Measurements from ENCODE around the gene NEK9. TPM values are rescaled to one million over a fixed set of nuclear protein-coding genes. Genes with fewer than 3 reads are reported as not detected.

Gene NEK9
- 16.5 and 17.4 TPM in 2 replicates for polyA plus RNA-seq (2013)

GRCh38 chr14:75126679-75127473 lies at the start of gene NEK9:
Gene NEK9 (minus strand): TSS chr14:75127048. CDS start chr14:75126921, 127 bp downstream.
- Histone ChIP-seq H3K4me1 (ENCODE audit: control insufficient read depth in 1 of 2, insufficient read depth in 2 of 2, low read length in 2 of 2) (peaks cover 0 to 4% of the 10 kb centered on the region in 2 experiments), H2AFZ (ENCODE audit: insufficient read depth, low read length, poor library complexity) (peak within 1 kb of the TSS; percentile 86), H3K79me1 (ENCODE audit: low read length) (peaks cover 9% of the 10 kb centered on the region), H3K4ac (ENCODE audit: low read depth, low read length) (peak within 1 kb of the TSS; percentile 73), H3K79me2 (ENCODE audit: control insufficient read depth, insufficient read depth, low read length, poor library complexity) (peaks cover 7% of the 10 kb centered on the region), H3K4me3 (ENCODE audit: low read depth, low read length) (peak within 1 kb of the TSS; percentile 85), H3K4me2 (ENCODE audit: low read length) (peak within 1 kb of the TSS; percentile 72), H3K23ac (ENCODE audit: low read length) (no peak within 1 kb of the TSS), H2BK12ac (ENCODE audit: low read length) (no peak within 1 kb of the TSS), H2BK120ac (ENCODE audit: insufficient read depth, low read length, poor library complexity) (peak within 1 kb of the TSS; percentile 81), H4K8ac (ENCODE audit: low read depth, low read length) (peak within 1 kb of the TSS; percentile 100), H2BK5ac (ENCODE audit: low read depth, low read length, poor library complexity) (peak within 1 kb of the TSS; percentile 68), H3K14ac (ENCODE audit: low read length) (peak within 1 kb of the TSS; percentile 94), H3K27me3 (ENCODE audit: insufficient read depth, low read length) (no peaks in the 10 kb centered on the region), H4K12ac (ENCODE audit: low read depth, low read length) (peak within 1 kb of the TSS; percentile 93), H3K9me3 (ENCODE audit: insufficient read depth, low read depth, low read length) (no peaks in the 10 kb centered on the region), H2AK5ac (ENCODE audit: low read length) (peak within 1 kb of the TSS; percentile 38), H3K18ac (ENCODE audit: low read length) (peak within 1 kb of the TSS; percentile 62), H3K27ac (ENCODE audit: low read depth, low read length) (peak within 1 kb of the TSS; percentile 57), H3K9ac (ENCODE audit: low read length) (peak within 1 kb of the TSS; percentile 86), H3K36me3 (ENCODE audit: control insufficient read depth in 1 of 2, insufficient read depth in 2 of 2, low read length in 2 of 2) (peaks cover 0 to 3% of the 10 kb centered on the region in 2 experiments), H4K91ac (ENCODE audit: low read depth, low read length) (peak within 1 kb of the TSS; percentile 93)
- peak; percentile 79 to 90 for DNase-seq
- WGBS (ENCODE audit: extremely low coverage, insufficient coverage, insufficient read length) = no CpG with 5 or more reads among the region's 76 CpGs

DNA sequence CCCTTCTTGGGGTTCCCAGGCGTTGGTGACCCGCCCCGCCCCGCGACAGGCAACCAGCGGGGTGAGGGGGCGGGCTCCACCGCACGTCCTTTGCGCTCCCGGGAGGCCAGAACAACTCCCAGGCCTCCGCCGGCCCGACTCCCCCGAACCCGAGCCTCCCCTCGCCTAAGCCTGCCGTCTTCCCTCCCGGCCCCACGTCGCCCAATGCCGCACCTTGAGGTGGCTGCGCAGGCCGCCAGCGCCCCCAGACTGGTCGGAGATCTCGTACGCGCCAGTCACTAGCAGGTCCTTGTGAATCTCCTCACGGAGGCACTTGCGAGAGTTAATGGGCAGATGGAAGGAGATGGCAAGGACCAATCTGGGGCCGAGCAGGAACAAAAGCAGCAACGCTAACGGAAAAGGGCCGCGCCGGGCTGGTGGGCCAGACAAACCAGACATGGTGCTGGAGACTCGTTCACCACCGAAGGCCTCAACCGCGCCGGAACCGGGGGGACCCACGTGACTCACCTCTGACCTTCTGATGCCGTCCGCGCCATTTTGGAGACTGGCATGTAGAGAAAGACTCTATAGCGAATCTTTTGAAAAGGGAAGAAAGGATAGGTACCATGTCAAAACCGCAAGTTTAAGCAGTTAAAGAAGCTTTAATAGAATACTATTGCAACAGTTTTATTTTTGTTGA lies 49.4 kb upstream of the NEK9 start, which contains the start of gene TMED10:
TMED10 (minus strand) TSS at position 471 of the 679 bp plus-strand sequence; CDS start at position 438, 33 bp downstream.
- peak within 1 kb of the TSS; percentile 99 for H3K4me3 ChIP-seq (ENCODE audit: low read depth, low read length)
- peak within 1 kb of the TSS; percentile 94 for H2BK5ac ChIP-seq (ENCODE audit: low read depth, low read length, poor library complexity)
- peak within 1 kb of the TSS; percentile 89 for H3K4me2 ChIP-seq (ENCODE audit: low read length)
- H2BK120ac ChIP-seq (ENCODE audit: insufficient read depth, low read length, poor library complexity) = peak within 1 kb of the TSS; percentile 73
- peak within 1 kb of the TSS; percentile 81 for H4K8ac ChIP-seq (ENCODE audit: low read depth, low read length)
- WGBS (ENCODE audit: extremely low coverage, insufficient coverage, insufficient read length) = no CpG with 5 or more reads among the region's 49 CpGs
- peak within 1 kb of the TSS; percentile 86 for H3K14ac ChIP-seq (ENCODE audit: low read length)
- no peak within 1 kb of the TSS for H3K23ac ChIP-seq (ENCODE audit: low read length)
- H3K9me3 ChIP-seq (ENCODE audit: insufficient read depth, low read depth, low read length) = no peaks in the 10 kb centered on the region
- peaks cover 8% of the 10 kb centered on the region for H3K79me1 ChIP-seq (ENCODE audit: low read length)
- H2BK12ac ChIP-seq (ENCODE audit: low read length) = peak within 1 kb of the TSS; percentile 53
- peak within 1 kb of the TSS; percentile 89 for H2AFZ ChIP-seq (ENCODE audit: insufficient read depth, low read length, poor library complexity)
- no peaks in the 10 kb centered on the region for H3K4me1 ChIP-seq (ENCODE audit: control insufficient read depth in 1 of 2, insufficient read depth in 2 of 2, low read length in 2 of 2)
- H3K27me3 ChIP-seq (ENCODE audit: insufficient read depth, low read length) = no peaks in the 10 kb centered on the region
- peaks cover 0 to 3% of the 10 kb centered on the region in 2 experiments for H3K36me3 ChIP-seq (ENCODE audit: control insufficient read depth in 1 of 2, insufficient read depth in 2 of 2, low read length in 2 of 2)
- peak within 1 kb of the TSS; percentile 92 for H4K91ac ChIP-seq (ENCODE audit: low read depth, low read length)
- H4K12ac ChIP-seq (ENCODE audit: low read depth, low read length) = peak within 1 kb of the TSS; percentile 90
- H3K4ac ChIP-seq (ENCODE audit: low read depth, low read length) = peak within 1 kb of the TSS; percentile 87
- DNase-seq = peak; percentile 73 to 93
- peak within 1 kb of the TSS; percentile 78 for H3K9ac ChIP-seq (ENCODE audit: low read length)
- H3K79me2 ChIP-seq (ENCODE audit: control insufficient read depth, insufficient read depth, low read length, poor library complexity) = peaks cover 9% of the 10 kb centered on the region
- H2AK5ac ChIP-seq (ENCODE audit: low read length) = peak within 1 kb of the TSS; percentile 17
- peak within 1 kb of the TSS; percentile 66 for H3K27ac ChIP-seq (ENCODE audit: low read depth, low read length)
- H3K18ac ChIP-seq (ENCODE audit: low read length) = peak within 1 kb of the TSS; percentile 79

- peak overlapping the region; percentile 87 for H3K4ac ChIP-seq (ENCODE audit: low read depth, low read length)
- H2AK5ac ChIP-seq (ENCODE audit: low read length) = peak overlapping the region; percentile 17
- H3K27me3 ChIP-seq (ENCODE audit: insufficient read depth, low read length) = no peaks in the 10 kb centered on the region
- no peaks in the 10 kb centered on the region for H3K9me3 ChIP-seq (ENCODE audit: insufficient read depth, low read depth, low read length)
- peak overlapping the region; percentile 92 for H4K91ac ChIP-seq (ENCODE audit: low read depth, low read length)
- peak overlapping the region; percentile 99 for H3K4me3 ChIP-seq (ENCODE audit: low read depth, low read length)
- peak overlapping the region; percentile 94 for H2BK5ac ChIP-seq (ENCODE audit: low read depth, low read length, poor library complexity)
- no peak for DNase-seq
- no peak overlapping the region for H3K23ac ChIP-seq (ENCODE audit: low read length)
- peak overlapping the region; percentile 66 for H3K27ac ChIP-seq (ENCODE audit: low read depth, low read length)
- H3K79me1 ChIP-seq (ENCODE audit: low read length) = peaks cover 8% of the 10 kb centered on the region
- peak overlapping the region; percentile 89 for H3K4me2 ChIP-seq (ENCODE audit: low read length)
- H3K4me1 ChIP-seq (ENCODE audit: control insufficient read depth in 1 of 2, insufficient read depth in 2 of 2, low read length in 2 of 2) = no peaks in the 10 kb centered on the region
- WGBS (ENCODE audit: extremely low coverage, insufficient coverage, insufficient read length) = no CpG with 5 or more reads among the region's 10 CpGs
- peaks cover 9% of the 10 kb centered on the region for H3K79me2 ChIP-seq (ENCODE audit: control insufficient read depth, insufficient read depth, low read length, poor library complexity)
- peak overlapping the region; percentile 90 for H4K12ac ChIP-seq (ENCODE audit: low read depth, low read length)
- peak overlapping the region; percentile 79 for H3K18ac ChIP-seq (ENCODE audit: low read length)
- H2BK12ac ChIP-seq (ENCODE audit: low read length) = no peak overlapping the region
- H3K14ac ChIP-seq (ENCODE audit: low read length) = peak overlapping the region; percentile 86
- peaks cover 0 to 3% of the 10 kb centered on the region in 2 experiments for H3K36me3 ChIP-seq (ENCODE audit: control insufficient read depth in 1 of 2, insufficient read depth in 2 of 2, low read length in 2 of 2)
- peak overlapping the region; percentile 67 for H2BK120ac ChIP-seq (ENCODE audit: insufficient read depth, low read length, poor library complexity)
- H3K9ac ChIP-seq (ENCODE audit: low read length) = peak overlapping the region; percentile 78
- H2AFZ ChIP-seq (ENCODE audit: insufficient read depth, low read length, poor library complexity) = peak overlapping the region; percentile 21
- H4K8ac ChIP-seq (ENCODE audit: low read depth, low read length) = peak overlapping the region; percentile 81
Observed at GRCh38 chr14:75175677-75176141, 48.9 kb upstream of the NEK9 start.

DNA sequence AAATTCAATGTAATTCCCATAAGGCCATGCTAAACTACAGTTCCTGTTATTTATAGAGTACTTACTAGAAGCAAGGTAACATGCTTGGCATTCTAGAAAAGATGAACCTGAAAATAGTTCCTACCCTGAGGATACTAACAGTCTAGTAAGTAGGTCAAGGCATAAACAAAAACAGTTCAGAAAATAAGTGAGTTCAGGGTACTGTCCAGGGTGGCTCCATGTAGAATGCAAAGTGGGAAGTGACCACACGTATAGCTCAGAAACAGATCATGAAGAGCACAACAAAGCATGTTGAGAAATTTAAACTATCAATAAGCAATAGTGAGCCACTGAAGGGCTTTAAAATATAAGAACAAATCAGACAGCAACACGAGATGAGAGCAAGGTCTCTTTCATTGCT lies 47.2 kb upstream of the NEK9 start:
- Histone ChIP-seq H3K36me3 (ENCODE audit: control insufficient read depth in 1 of 2, insufficient read depth in 2 of 2, low read length in 2 of 2) (peaks cover 0 to 3% of the 10 kb centered on the region in 2 experiments), H3K27me3 (ENCODE audit: insufficient read depth, low read length) (no peaks in the 10 kb centered on the region), H3K4me2 (ENCODE audit: low read length) (no peak overlapping the region), H2BK12ac (ENCODE audit: low read length) (no peak overlapping the region), H3K27ac (ENCODE audit: low read depth, low read length) (no peak overlapping the region), H2BK5ac (ENCODE audit: low read depth, low read length, poor library complexity) (no peak overlapping the region), H2BK120ac (ENCODE audit: insufficient read depth, low read length, poor library complexity) (no peak overlapping the region), H3K9ac (ENCODE audit: low read length) (no peak overlapping the region), H3K9me3 (ENCODE audit: insufficient read depth, low read depth, low read length) (no peaks in the 10 kb centered on the region), H2AFZ (ENCODE audit: insufficient read depth, low read length, poor library complexity) (no peak overlapping the region), H4K91ac (ENCODE audit: low read depth, low read length) (no peak overlapping the region), H3K4me3 (ENCODE audit: low read depth, low read length) (no peak overlapping the region), H3K79me2 (ENCODE audit: control insufficient read depth, insufficient read depth, low read length, poor library complexity) (peaks cover 11% of the 10 kb centered on the region), H4K12ac (ENCODE audit: low read depth, low read length) (no peak overlapping the region), H4K8ac (ENCODE audit: low read depth, low read length) (no peak overlapping the region), H2AK5ac (ENCODE audit: low read length) (no peak overlapping the region), H3K23ac (ENCODE audit: low read length) (no peak overlapping the region), H3K14ac (ENCODE audit: low read length) (no peak overlapping the region), H3K18ac (ENCODE audit: low read length) (no peak overlapping the region), H3K79me1 (ENCODE audit: low read length) (peaks cover 8% of the 10 kb centered on the region), H3K4ac (ENCODE audit: low read depth, low read length) (peak overlapping the region; percentile 52), H3K4me1 (ENCODE audit: control insufficient read depth in 1 of 2, insufficient read depth in 2 of 2, low read length in 2 of 2) (no peaks in the 10 kb centered on the region)
- WGBS (ENCODE audit: extremely low coverage, insufficient coverage, insufficient read length) = no CpG with 5 or more reads among the region's 2 CpGs
- peak in 1 of 2 donors; percentile 34 for DNase-seq

Data from trophoblast cell (in vitro differentiated cells and primary cell).